Parathyroid adenoma (tissue), 2 donors: ENCODE measurements around the gene CDK5.

Experiments used
- H2AFZ ChIP-seq: fragments of 300-600 bp; sonication (generic); one replicate; pipeline ENCODE4 v1.7.0; 2017; ENCODE audit warnings: antibody characterized with exemption, mild to moderate bottlenecking
- H3K27ac ChIP-seq: fragments of 300-600 bp; sonication (generic); one replicate; pipeline ENCODE4 v1.7.0; 2017
- H3K27me3 ChIP-seq: fragments of 300-600 bp; sonication (generic); one replicate; pipeline ENCODE4 v1.7.0; 2017; ENCODE audit warnings: low read length; ENCODE audit not compliant: control insufficient read depth, insufficient read depth
- H3K36me3 ChIP-seq: fragments of 300-600 bp; sonication (generic); one replicate; pipeline ENCODE4 v1.7.0; 2017; ENCODE audit warnings: low read length; ENCODE audit not compliant: control insufficient read depth, insufficient read depth
- H3K4me1 ChIP-seq: fragments of 300-600 bp; sonication (generic); one replicate; pipeline ENCODE4 v1.7.0; 2017; ENCODE audit warnings: control low read depth
- H3K4me2 ChIP-seq: fragments of 300-600 bp; sonication (generic); one replicate; pipeline ENCODE4 v1.7.0; 2017; ENCODE audit warnings: low read length
- H3K4me3 ChIP-seq: fragments of 300-600 bp; sonication (generic); one replicate; pipeline ENCODE4 v1.7.0; 2017; ENCODE audit warnings: low read depth, low read length
- H3K79me2 ChIP-seq: fragments of 300-600 bp; sonication (generic); one replicate; pipeline ENCODE4 v1.7.0; 2017; ENCODE audit warnings: control low read depth
- H3K9ac ChIP-seq: fragments of 300-600 bp; sonication (generic); one replicate; pipeline ENCODE4 v1.7.0; 2017; ENCODE audit warnings: mild to moderate bottlenecking
- H3K9me3 ChIP-seq: fragments of 300-600 bp; sonication (generic); one replicate; pipeline ENCODE4 v1.7.0; 2017; ENCODE audit warnings: low read length; ENCODE audit not compliant: control insufficient read depth
- TF ChIP-seq, protein P1 (sequence below): fragments of 300-600 bp; sonication (generic); IDR thresholded peaks from one replicate; pipeline ENCODE4 v1.7.0; 2017; ENCODE audit warnings: antibody characterized with exemption, mild to moderate bottlenecking
- donor health status: primary hyperparathyroidism.

Gene CDK5

DNA sequence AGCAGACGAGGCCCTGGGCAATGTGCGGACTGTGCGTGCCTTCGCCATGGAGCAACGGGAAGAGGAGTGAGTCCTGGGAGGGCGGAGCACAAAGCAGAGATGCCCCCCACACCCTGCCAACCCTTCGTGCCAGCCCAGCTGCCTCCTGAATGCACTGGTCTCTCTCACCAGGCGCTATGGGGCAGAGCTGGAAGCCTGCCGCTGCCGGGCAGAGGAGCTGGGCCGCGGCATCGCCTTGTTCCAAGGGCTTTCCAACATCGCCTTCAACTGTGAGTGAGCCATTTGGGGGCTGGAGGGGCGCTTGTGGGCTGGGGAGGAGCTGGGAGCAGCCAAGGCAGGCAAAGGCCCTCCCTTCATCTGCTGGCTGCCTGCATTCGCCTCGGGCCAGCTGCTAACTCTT is 21.8 kb downstream of the CDK5 start:
- Histone ChIP-seq H3K9ac (no peak overlapping the region), H3K4me3 (no peak overlapping the region), H3K79me2 (peaks cover 14% of the 10 kb centered on the region), H3K36me3 (no peaks in the 10 kb centered on the region), H3K9me3 (no peaks in the 10 kb centered on the region), H3K27ac (no peak overlapping the region), H3K4me1 (no peaks in the 10 kb centered on the region), H3K4me2 (no peak overlapping the region), H2AFZ (no peak overlapping the region), H3K27me3 (no peaks in the 10 kb centered on the region)
- TF ChIP-seq, protein P1, sequence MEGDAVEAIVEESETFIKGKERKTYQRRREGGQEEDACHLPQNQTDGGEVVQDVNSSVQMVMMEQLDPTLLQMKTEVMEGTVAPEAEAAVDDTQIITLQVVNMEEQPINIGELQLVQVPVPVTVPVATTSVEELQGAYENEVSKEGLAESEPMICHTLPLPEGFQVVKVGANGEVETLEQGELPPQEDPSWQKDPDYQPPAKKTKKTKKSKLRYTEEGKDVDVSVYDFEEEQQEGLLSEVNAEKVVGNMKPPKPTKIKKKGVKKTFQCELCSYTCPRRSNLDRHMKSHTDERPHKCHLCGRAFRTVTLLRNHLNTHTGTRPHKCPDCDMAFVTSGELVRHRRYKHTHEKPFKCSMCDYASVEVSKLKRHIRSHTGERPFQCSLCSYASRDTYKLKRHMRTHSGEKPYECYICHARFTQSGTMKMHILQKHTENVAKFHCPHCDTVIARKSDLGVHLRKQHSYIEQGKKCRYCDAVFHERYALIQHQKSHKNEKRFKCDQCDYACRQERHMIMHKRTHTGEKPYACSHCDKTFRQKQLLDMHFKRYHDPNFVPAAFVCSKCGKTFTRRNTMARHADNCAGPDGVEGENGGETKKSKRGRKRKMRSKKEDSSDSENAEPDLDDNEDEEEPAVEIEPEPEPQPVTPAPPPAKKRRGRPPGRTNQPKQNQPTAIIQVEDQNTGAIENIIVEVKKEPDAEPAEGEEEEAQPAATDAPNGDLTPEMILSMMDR, result no peak

DNA sequence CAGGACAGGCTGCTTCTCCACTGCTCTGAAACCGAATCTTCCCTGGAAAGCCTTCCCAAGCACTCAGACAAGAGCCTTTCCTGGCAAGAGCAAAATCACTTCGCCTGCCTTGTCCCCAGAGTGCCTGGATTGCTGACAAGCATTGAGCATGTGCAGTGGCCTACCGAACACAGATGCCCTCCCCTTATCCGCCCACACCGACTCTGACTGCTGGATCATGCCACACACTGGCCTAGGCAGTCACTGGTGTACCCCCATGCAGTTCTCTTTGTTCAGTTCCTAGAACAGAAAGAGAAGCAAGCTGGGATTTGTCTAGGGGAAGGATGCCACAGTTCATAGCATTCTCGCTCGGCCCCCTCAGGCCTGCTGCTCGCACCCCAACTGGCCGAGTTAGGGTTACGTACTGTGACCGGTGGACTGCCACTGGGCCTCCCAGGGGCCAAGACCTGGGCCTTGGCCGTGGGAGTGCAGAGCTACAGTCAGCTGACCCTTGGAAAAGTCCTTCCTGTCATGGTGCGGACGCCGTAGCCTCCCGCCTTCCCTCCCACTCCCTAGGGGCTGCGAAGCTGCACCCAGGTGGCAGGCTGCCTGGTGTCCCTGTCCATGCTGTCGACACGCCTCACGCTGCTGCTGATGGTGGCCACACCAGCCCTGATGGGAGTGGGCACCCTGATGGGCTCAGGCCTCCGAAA is 22.5 kb downstream of the CDK5 start:
- Histone ChIP-seq H2AFZ (no peak overlapping the region), H3K4me1 (no peaks in the 10 kb centered on the region), H3K4me3 (no peak overlapping the region), H3K36me3 (no peaks in the 10 kb centered on the region), H3K4me2 (no peak overlapping the region), H3K9me3 (no peaks in the 10 kb centered on the region), H3K9ac (no peak overlapping the region), H3K27me3 (no peaks in the 10 kb centered on the region), H3K27ac (no peak overlapping the region), H3K79me2 (peaks cover 19% of the 10 kb centered on the region)
- TF ChIP-seq, protein P1, result no peak

DNA sequence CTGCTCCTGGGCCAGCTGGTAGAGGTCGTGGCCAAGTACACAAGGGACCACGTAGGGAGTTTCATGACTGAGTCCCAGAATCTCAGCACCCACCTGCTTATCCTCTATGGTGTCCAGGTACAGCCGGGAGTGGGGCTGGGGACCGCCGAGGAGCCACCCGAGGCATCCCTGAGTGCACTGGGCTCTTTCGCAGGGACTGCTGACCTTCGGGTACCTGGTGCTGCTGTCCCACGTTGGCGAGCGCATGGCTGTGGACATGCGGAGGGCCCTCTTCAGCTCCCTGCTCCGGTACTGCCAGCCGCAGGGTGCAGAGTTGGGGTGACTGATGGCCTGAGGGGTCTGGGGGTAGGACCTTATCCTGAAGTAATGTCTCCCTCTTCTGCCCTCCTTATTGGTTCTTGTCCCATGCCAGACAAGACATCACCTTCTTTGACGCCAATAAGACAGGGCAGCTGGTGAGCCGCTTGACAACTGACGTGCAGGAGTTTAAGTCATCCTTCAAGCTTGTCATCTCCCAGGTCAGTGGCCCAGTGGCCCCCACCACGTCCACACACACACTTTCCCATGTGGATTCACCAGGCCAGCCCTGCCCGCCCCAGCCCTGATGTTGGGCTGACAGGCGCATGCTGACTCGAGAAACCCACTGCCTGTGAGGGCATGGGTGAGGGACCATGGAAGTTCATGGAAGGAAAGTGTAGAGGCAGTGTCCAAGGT is 23.2 kb downstream of the CDK5 start:
- TF ChIP-seq, protein P1, result no peak
- Histone ChIP-seq H2AFZ (no peak overlapping the region), H3K27ac (no peak overlapping the region), H3K27me3 (no peaks in the 10 kb centered on the region), H3K4me1 (no peaks in the 10 kb centered on the region), H3K4me2 (no peak overlapping the region), H3K79me2 (peaks cover 24% of the 10 kb centered on the region), H3K4me3 (no peak overlapping the region), H3K9me3 (no peaks in the 10 kb centered on the region), H3K36me3 (no peaks in the 10 kb centered on the region), H3K9ac (no peak overlapping the region)

DNA sequence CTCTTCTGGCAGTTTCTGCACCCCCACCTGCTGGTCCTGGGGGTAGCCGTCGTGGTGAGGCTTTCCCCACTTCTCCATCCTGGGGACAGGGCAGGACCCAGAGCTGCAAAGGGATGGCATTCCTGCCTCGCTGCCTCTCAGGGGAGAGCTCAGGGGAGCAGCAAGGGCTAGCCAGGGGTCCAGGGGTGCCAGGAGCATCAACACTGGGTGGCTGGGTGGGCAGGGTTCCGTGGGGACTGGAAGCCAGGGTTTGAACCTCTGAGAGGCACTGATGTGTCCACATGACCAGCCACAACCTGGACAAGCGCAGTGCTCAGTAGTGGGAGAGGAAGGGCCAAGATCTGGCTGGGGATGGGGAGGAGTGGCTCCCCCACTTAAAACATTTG is 23.8 kb downstream of the CDK5 start:
- TF ChIP-seq, protein P1, result no peak
- H3K4me3 ChIP-seq, result no peak overlapping the region
- H3K4me2 ChIP-seq, result no peak overlapping the region
- no peaks in the 10 kb centered on the region for H3K27me3 ChIP-seq
- H3K27ac ChIP-seq, result no peak overlapping the region
- peaks cover 27% of the 10 kb centered on the region for H3K79me2 ChIP-seq
- no peaks in the 10 kb centered on the region for H3K36me3 ChIP-seq
- no peak overlapping the region for H2AFZ ChIP-seq
- no peaks in the 10 kb centered on the region for H3K9me3 ChIP-seq
- H3K9ac ChIP-seq, result no peak overlapping the region
- peaks cover 3% of the 10 kb centered on the region for H3K4me1 ChIP-seq
